OCI-LY7 (cell line): ENCODE results near the gene MRM1.

Source experiments
- CTCF ChIP-seq: fragments of 200-600 bp; sonication (generic); conservative IDR thresholded peaks from 2 replicates; pipeline ENCODE4 v1.5.1; 2014; ENCODE audit warnings: mild to moderate bottlenecking, antibody characterized with exemption, low read length, moderate library complexity, mixed read lengths
- EZH2phosphoT487 ChIP-seq: fragments of 200-600 bp; sonication (generic); IDR thresholded peaks from 2 replicates; pipeline ENCODE4 v1.6.1; 2018; ENCODE audit warnings: low read depth, borderline replicate concordance, mild to moderate bottlenecking, mixed run types, antibody characterized with exemption, low read length, moderate library complexity, mixed read lengths

DNA sequence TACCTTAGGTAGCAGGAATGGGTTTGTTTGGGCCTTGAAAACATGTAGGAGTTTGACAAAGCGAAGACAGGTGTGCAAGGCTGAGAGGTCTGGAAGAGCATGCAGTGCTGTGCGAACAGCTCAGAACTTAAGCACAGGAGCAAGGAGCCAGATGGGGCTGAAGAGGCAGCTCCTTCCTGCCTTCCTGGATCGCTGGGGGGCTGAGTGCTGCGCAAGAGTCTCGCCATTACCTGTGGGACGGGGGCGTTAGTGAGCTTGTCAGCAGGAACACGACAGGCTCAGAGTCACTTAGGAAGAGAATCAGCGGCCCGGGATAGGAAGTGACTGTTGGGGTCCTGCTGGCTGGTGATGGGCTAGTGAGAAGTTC, 464 bp upstream of the MRM1 start:
- TF ChIP-seq CTCF (peak; percentile 66), EZH2phosphoT487 (no peak)
